Transverse colon (tissue), 4 donors: Measurements from ENCODE around the gene TMPRSS11B. TPM values are rescaled to one million over a fixed set of nuclear protein-coding genes. Genes with fewer than 3 reads are reported as not detected.

ENCODE experiments used
- DNase-seq: peaks from one replicate; pipeline ENCODE4 v3.0.0-alpha.2; 2019
- H3K27ac ChIP-seq, 4 donors: fragments of 200-600 bp; sonication (generic); 2 replicates each; pipeline ENCODE4 v1.5.1; 2016 to 2018; ENCODE audit warnings: inconsistent platforms in 4 of 4
- H3K27me3 ChIP-seq: fragments of 200-600 bp; sonication (generic); 2 replicates; pipeline ENCODE4 v1.5.1; 2017; ENCODE audit warnings: inconsistent platforms
- H3K36me3 ChIP-seq, 4 donors: fragments of 200-600 bp; sonication (generic); 2 replicates each; pipeline ENCODE4 v1.5.1; 2017 to 2019; ENCODE audit warnings: inconsistent platforms in 4 of 4
- H3K4me1 ChIP-seq, 4 donors: fragments of 200-600 bp; sonication (generic); 2 replicates each; pipeline ENCODE4 v1.5.1; 2017 to 2020; ENCODE audit warnings: inconsistent platforms in 4 of 4
- H3K4me3 ChIP-seq, 4 donors: fragments of 200-600 bp; sonication (generic); 1 replicate in 1 of 4; 2 replicates in 3 of 4; pipeline versions ENCODE4 v1.5.1 to v1.6.1; 2017 to 2019; ENCODE audit warnings: inconsistent platforms in 4 of 4
- H3K9me3 ChIP-seq, 2 donors: fragments of 200-600 bp; sonication (generic); 2 replicates each; pipeline ENCODE4 v1.5.1; 2017 to 2019; ENCODE audit warnings: inconsistent platforms in 2 of 2
- CTCF ChIP-seq, 5 experiments: fragments of 200-600 bp in 3 of 5; fragments of 450-650 bp in 2 of 5; sonication (generic) in 3 of 5; IDR thresholded peaks; 1 replicate in 2 of 5; 2 replicates in 3 of 5; pipeline ENCODE4 v1.5.1; 2016 to 2017; ENCODE audit warnings: antibody characterized with exemption in 5 of 5, inconsistent platforms in 3 of 5, mild to moderate bottlenecking in 2 of 5, moderate library complexity in 1 of 5
- EP300 ChIP-seq: sonication (generic); formaldehyde crosslinking; IDR thresholded peaks from one replicate; pipeline ENCODE4 v1.6.1; 2017; ENCODE audit warnings: antibody characterized with exemption, low read depth
- POLR2A ChIP-seq: fragments of 450-650 bp; IDR thresholded peaks from one replicate; pipeline ENCODE4 v1.6.1; 2016; ENCODE audit warnings: antibody characterized with exemption, mild to moderate bottlenecking, moderate library complexity
- POLR2AphosphoS5 ChIP-seq, 3 donors: sonication (generic); formaldehyde crosslinking; IDR thresholded peaks; one replicate each; pipeline ENCODE4 v1.6.1; 2016; ENCODE audit warnings: antibody characterized with exemption in 3 of 3
- WGBS, 2 donors: methylation state at CpG; one replicate each; pipeline ENCODE4 v1.1.5; 2018; ENCODE audit warnings: low coverage in 1 of 2; 5-methylcytosine and 5-hydroxymethylcytosine counted together
- in situ Hi-C, 4 donors: fragments of 200-750 bp; cut with MboI; loops; one replicate each; pipeline versions ENCODE4 v1.15.0 to v1.15.1; 2017; ENCODE audit warnings: low sequenced_read_pairs in 3 of 4, low pct_ligation_motif_present in 1 of 4, low pct_unique_long_range_greater_than_20kb in 1 of 4
- intact Hi-C: fragments of 100-400 bp; cut with DNase I; formaldehyde crosslinking; loops from one replicate; pipeline ENCODE4 v1.15.1; 2023; ENCODE audit warnings: low total_unique reads
- total RNA-seq, 4 donors: library from RNA; depleted of rRNA; stranded (reverse); fragments of >200 nt; gene quantifications; one replicate each; pipeline ENCODE4 v1.1.0, GENCODE V29; 2016

Gene TMPRSS11B
- total RNA-seq, 4 donors from 2014 or later: not detected

- DNase-seq: no peak
- H3K9me3 ChIP-seq: no peaks in the 10 kb centered on the region
- no peak overlapping the region for H3K27ac ChIP-seq
- intact Hi-C loops: no loop called here
- H3K4me1 ChIP-seq: no peaks in the 10 kb centered on the region
- no peaks in the 10 kb centered on the region for H3K36me3 ChIP-seq
- TF ChIP-seq POLR2A (no peak), EP300 (no peak), CTCF (IDR thresholded peaks at IDR 0.05) (no peak), POLR2AphosphoS5 (IDR thresholded peaks at IDR 0.05) (no peak)
- 57 to 66% methylated on average over 1 to 2 of the region's 2 CpGs for WGBS, 2 donors
- in situ Hi-C loops: no loop called here
- H3K4me3 ChIP-seq: no peak overlapping the region
- no peaks in the 10 kb centered on the region for H3K27me3 ChIP-seq
These were observed 58.3 kb downstream of the TMPRSS11B start for GRCh38 chr4:68187145-68187544.

- DNase-seq: no peak
- no peak overlapping the region for H3K4me3 ChIP-seq
- H3K4me1 ChIP-seq: no peaks in the 10 kb centered on the region
- no peaks in the 10 kb centered on the region for H3K9me3 ChIP-seq
- TF ChIP-seq POLR2AphosphoS5 (IDR thresholded peaks at IDR 0.05): no peak
- no peak for TF ChIP-seq CTCF (IDR thresholded peaks at IDR 0.05)
- TF ChIP-seq EP300: no peak
- no peak for TF ChIP-seq POLR2A
- in situ Hi-C loops (no loop called here), intact Hi-C loops (no loop called here)
- no peaks in the 10 kb centered on the region for H3K36me3 ChIP-seq
- no peak overlapping the region for H3K27ac ChIP-seq
- H3K27me3 ChIP-seq: no peaks in the 10 kb centered on the region
These were observed 60.6 kb downstream of the TMPRSS11B start for GRCh38 chr4:68184923-68185322.

GRCh38 chr4:68183417-68183816, 62.1 kb downstream of the TMPRSS11B start:
- intact Hi-C loops: no loop called here
- Histone ChIP-seq H3K27ac (no peak overlapping the region), H3K36me3 (no peaks in the 10 kb centered on the region), H3K27me3 (no peaks in the 10 kb centered on the region), H3K4me1 (no peaks in the 10 kb centered on the region), H3K4me3 (no peak overlapping the region), H3K9me3 (no peaks in the 10 kb centered on the region)
- in situ Hi-C loops: no loop called here
- DNase-seq: no peak
- TF ChIP-seq CTCF (IDR thresholded peaks at IDR 0.05) (no peak), EP300 (no peak), POLR2A (no peak), POLR2AphosphoS5 (IDR thresholded peaks at IDR 0.05) (no peak)

- no peak for DNase-seq
- no peaks in the 10 kb centered on the region for H3K36me3 ChIP-seq
- WGBS, 2 donors: 85 to 91% methylated on average over 17 to 26 of the region's 27 CpGs
- H3K4me3 ChIP-seq: no peak overlapping the region
- intact Hi-C loops (no loop called here), in situ Hi-C loops (no loop called here)
- H3K27me3 ChIP-seq: no peaks in the 10 kb centered on the region
- H3K9me3 ChIP-seq: no peaks in the 10 kb centered on the region
- H3K27ac ChIP-seq: no peak overlapping the region
- no peaks in the 10 kb centered on the region for H3K4me1 ChIP-seq
- no peak for TF ChIP-seq POLR2A
- no peak for TF ChIP-seq POLR2AphosphoS5 (IDR thresholded peaks at IDR 0.05)
- no peak for TF ChIP-seq EP300
- TF ChIP-seq CTCF (IDR thresholded peaks at IDR 0.05): no peak
These were observed 63.1 kb downstream of the TMPRSS11B start for GRCh38 chr4:68182382-68182820.
